Aortic smooth muscle cell (primary cell): Measurements from ENCODE around the gene FBXO21. TPM values are rescaled to one million over a fixed set of nuclear protein-coding genes. Genes with fewer than 3 reads are reported as not detected.

ENCODE experiments used
- total RNA-seq: library from RNA; depleted of rRNA; stranded (reverse); fragments of >200 nt; gene quantifications from 2 replicates; pipeline ENCODE4 v1.2.3, GENCODE V29; 2014

The FBXO21 gene, protein sequence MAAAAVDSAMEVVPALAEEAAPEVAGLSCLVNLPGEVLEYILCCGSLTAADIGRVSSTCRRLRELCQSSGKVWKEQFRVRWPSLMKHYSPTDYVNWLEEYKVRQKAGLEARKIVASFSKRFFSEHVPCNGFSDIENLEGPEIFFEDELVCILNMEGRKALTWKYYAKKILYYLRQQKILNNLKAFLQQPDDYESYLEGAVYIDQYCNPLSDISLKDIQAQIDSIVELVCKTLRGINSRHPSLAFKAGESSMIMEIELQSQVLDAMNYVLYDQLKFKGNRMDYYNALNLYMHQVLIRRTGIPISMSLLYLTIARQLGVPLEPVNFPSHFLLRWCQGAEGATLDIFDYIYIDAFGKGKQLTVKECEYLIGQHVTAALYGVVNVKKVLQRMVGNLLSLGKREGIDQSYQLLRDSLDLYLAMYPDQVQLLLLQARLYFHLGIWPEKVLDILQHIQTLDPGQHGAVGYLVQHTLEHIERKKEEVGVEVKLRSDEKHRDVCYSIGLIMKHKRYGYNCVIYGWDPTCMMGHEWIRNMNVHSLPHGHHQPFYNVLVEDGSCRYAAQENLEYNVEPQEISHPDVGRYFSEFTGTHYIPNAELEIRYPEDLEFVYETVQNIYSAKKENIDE
- 131 and 143 TPM in 2 replicates for total RNA-seq

DNA sequence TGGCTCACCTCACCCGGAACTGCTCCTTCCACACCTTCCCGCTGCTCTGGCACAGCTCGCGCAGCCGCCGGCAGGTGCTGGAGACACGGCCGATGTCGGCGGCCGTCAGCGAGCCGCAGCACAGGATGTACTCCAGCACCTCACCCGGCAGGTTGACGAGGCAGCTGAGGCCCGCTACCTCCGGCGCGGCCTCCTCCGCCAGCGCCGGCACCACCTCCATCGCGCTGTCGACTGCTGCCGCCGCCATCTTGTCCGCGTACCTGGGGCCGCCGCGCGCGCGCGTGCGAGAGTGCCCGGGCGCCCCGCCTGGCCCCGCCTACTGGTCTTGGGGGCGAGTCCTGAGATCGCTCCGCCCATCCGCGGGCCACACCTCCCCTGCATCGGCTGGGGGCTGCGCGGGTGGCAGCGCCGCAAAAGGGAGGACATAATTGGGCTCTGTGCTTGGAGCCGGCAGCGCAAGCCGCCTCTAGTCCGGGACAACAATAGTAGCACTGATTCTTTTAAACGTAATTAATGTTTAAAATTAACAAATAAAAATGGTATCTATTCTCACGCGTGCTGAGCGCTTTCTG, at the start of gene FBXO21:
FBXO21 (minus strand) TSS at position 261 of the 572 bp plus-strand sequence; CDS start at position 247, 14 bp downstream.

Other genes with a start within 250 kb of the FBXO21 start
- gene TESC, start 91.1 kb downstream of the FBXO21 start, total RNA-seq = 0.12 TPM in 1 of 2 replicates, not detected in the other
- gene NOS1, start 171.2 kb upstream of the FBXO21 start, total RNA-seq = under 0.01 TPM in 2 replicates